Upper lobe of left lung (tissue), 6 donors: Measurements from ENCODE around the gene GLUD1. TPM values are rescaled to one million over a fixed set of nuclear protein-coding genes. Genes with fewer than 3 reads are reported as not detected.
"Not testable (repeated sequence)": the region's sequence is repeated elsewhere in the genome, so short reads cannot be mapped to it uniquely, and the experiment has no call there.

Experiments used
- ATAC-seq, 2 donors: fragments of 200-7000 bp; cut with Tn5 transposase; one replicate each; pipeline ENCODE4 v1.9.1; 2022; ENCODE audit warnings: mild to moderate bottlenecking in 2 of 2, moderate library complexity in 2 of 2; ENCODE audit not compliant: low FRiP score in 2 of 2
- DNase-seq, 2 donors: peaks; one replicate each; pipeline ENCODE4 v3.0.0-alpha.2; 2019 to 2020
- H3K27ac ChIP-seq, 4 donors: fragments of 200-600 bp; sonication (generic); one replicate each; pipeline ENCODE4 v1.5.1; 2016 to 2019
- H3K27me3 ChIP-seq, 4 donors: fragments of 200-600 bp; sonication (generic); one replicate each; pipeline ENCODE4 v1.5.1; 2017 to 2019
- H3K36me3 ChIP-seq, 4 donors: fragments of 200-600 bp; sonication (generic); one replicate each; pipeline ENCODE4 v1.5.1; 2016 to 2019
- H3K4me1 ChIP-seq, 4 donors: fragments of 200-600 bp; sonication (generic); one replicate each; pipeline ENCODE4 v1.5.1; 2018 to 2019
- H3K4me3 ChIP-seq, 4 donors: fragments of 200-600 bp; sonication (generic); one replicate each; pipeline ENCODE4 v1.5.1; 2017 to 2019; ENCODE audit warnings: mild to moderate bottlenecking in 2 of 4, moderate library complexity in 1 of 4
- H3K9me3 ChIP-seq, 4 donors: fragments of 200-600 bp; sonication (generic); one replicate each; pipeline ENCODE4 v1.5.1; 2018 to 2019
- CTCF ChIP-seq, 6 experiments: fragments of 450-650 bp in 4 of 6; fragments of 200-600 bp in 2 of 6; sonication (generic) in 2 of 6; IDR thresholded peaks; one replicate each; pipeline ENCODE4 v1.5.1; 2016 to 2019; ENCODE audit warnings: antibody characterized with exemption in 6 of 6
- EP300 ChIP-seq, 4 donors: sonication (generic); formaldehyde crosslinking; IDR thresholded peaks; one replicate each; pipeline ENCODE4 v1.5.1; 2017; ENCODE audit warnings: antibody characterized with exemption in 4 of 4, control low read depth in 2 of 4
- POLR2A ChIP-seq, 4 donors: fragments of 450-650 bp; IDR thresholded peaks; one replicate each; pipeline ENCODE4 v1.5.1; 2016 to 2017; ENCODE audit warnings: antibody characterized with exemption in 4 of 4, mild to moderate bottlenecking in 2 of 4
- POLR2AphosphoS5 ChIP-seq, 2 donors: sonication (generic); formaldehyde crosslinking; IDR thresholded peaks; one replicate each; pipeline ENCODE4 v1.5.1; 2017; ENCODE audit warnings: antibody characterized with exemption in 2 of 2
- WGBS, 2 donors: methylation state at CpG; one replicate each; pipeline ENCODE4 v1.1.5; 2017 to 2018; 5-methylcytosine and 5-hydroxymethylcytosine counted together
- total RNA-seq, 6 donors: library from RNA; depleted of rRNA in 4 of 6; stranded (reverse); fragments of >200 nt in 4 of 6; gene quantifications; one replicate each; pipeline versions ENCODE4 v1.1.0 to v1.2.1, GENCODE V29; 2016 to 2021
- donor health status: DM: no; HTN: no; CAD: no; lungs with moderate emphysema.
- donor health status: DM: no; HTN: yes; CAD: no; lungs with severe emphysema.

Gene GLUD1
- total RNA-seq, 6 donors from 2014 or later: 66.0 to 144 (median 116) TPM

- not testable (repeated sequence) for H3K4me3 ChIP-seq, ATAC-seq, DNase-seq, H3K27me3 ChIP-seq, H3K4me1 ChIP-seq, H3K36me3 ChIP-seq, H3K27ac ChIP-seq, H3K9me3 ChIP-seq
- WGBS, 2 donors: 78 to 92% methylated on average over 1 of the region's 1 CpG
Observed at GRCh38 chr10:87118122-87118521, 23.5 kb upstream of the GLUD1 start.

GRCh38 chr10:87105446-87106124 is 10.9 kb upstream of the GLUD1 start:
- H3K4me3 ChIP-seq: no peak overlapping the region
- no peak for ATAC-seq
- DNase-seq: no peak
- TF ChIP-seq POLR2A (IDR thresholded peaks at IDR 0.05): no peak
- no peak for TF ChIP-seq CTCF (IDR thresholded peaks at IDR 0.05)
- TF ChIP-seq POLR2AphosphoS5 (IDR thresholded peaks at IDR 0.05): no peak
- TF ChIP-seq EP300 (IDR thresholded peaks at IDR 0.05): no peak
- no peak overlapping the region for H3K27ac ChIP-seq
- H3K4me1 ChIP-seq: no peaks in the 10 kb centered on the region
- peaks cover 0 to 51% (median 19%) of the 10 kb centered on the region in 4 donors for H3K36me3 ChIP-seq
- H3K27me3 ChIP-seq: no peaks in the 10 kb centered on the region
- no peaks in the 10 kb centered on the region for H3K9me3 ChIP-seq
- WGBS, 2 donors: 89 to 91% methylated on average over 7 of the region's 7 CpGs

GRCh38 chr10:87104727-87105126 is 10.1 kb upstream of the GLUD1 start:
- ATAC-seq, H3K4me1 ChIP-seq, H3K27ac ChIP-seq, H3K9me3 ChIP-seq, DNase-seq, H3K4me3 ChIP-seq, H3K27me3 ChIP-seq: not testable (repeated sequence)
- 90 to 96% methylated on average over 8 of the region's 8 CpGs for WGBS, 2 donors
- peaks cover 0 to 46% (median 19%) of the 10 kb centered on the region in 4 donors for H3K36me3 ChIP-seq

GRCh38 chr10:87101996-87102395 is 7.4 kb upstream of the GLUD1 start:
- H3K4me3 ChIP-seq: no peak overlapping the region
- DNase-seq (no peak), ATAC-seq (no peak)
- H3K4me1 ChIP-seq: peaks cover 0 to 7% (median 0%) of the 10 kb centered on the region in 4 donors
- no peaks in the 10 kb centered on the region for H3K9me3 ChIP-seq
- TF ChIP-seq POLR2A (IDR thresholded peaks at IDR 0.05) (no peak), EP300 (IDR thresholded peaks at IDR 0.05) (no peak), POLR2AphosphoS5 (IDR thresholded peaks at IDR 0.05) (no peak), CTCF (IDR thresholded peaks at IDR 0.05) (no peak)
- 94 to 96% methylated on average over 2 of the region's 2 CpGs for WGBS, 2 donors
- H3K27me3 ChIP-seq: no peaks in the 10 kb centered on the region
- H3K36me3 ChIP-seq: peaks cover 0 to 33% (median 13%) of the 10 kb centered on the region in 4 donors
- no peak overlapping the region for H3K27ac ChIP-seq

GRCh38 chr10:87095236-87095945 is 748 bp upstream of the GLUD1 start:
- Histone ChIP-seq H3K27ac (peak overlapping the region; percentile 91 to 99 (median 97)), H3K9me3 (no peaks in the 10 kb centered on the region), H3K27me3 (no peaks in the 10 kb centered on the region), H3K4me1 (peaks cover 29 to 54% (median 36%) of the 10 kb centered on the region in 4 donors), H3K4me3 (peak overlapping the region; percentile 53 to 89 (median 76)), H3K36me3 (peaks cover 0 to 6% (median 0%) of the 10 kb centered on the region in 4 donors)
- TF ChIP-seq POLR2A (IDR thresholded peaks at IDR 0.05): peak in 2 of 4 donors; percentile 70 to 71
- TF ChIP-seq EP300 (IDR thresholded peaks at IDR 0.05): peak in 2 of 4 donors; percentile 47 to 56
- peak in 3 of 6 experiments; percentile 15 to 34 (median 26) for TF ChIP-seq CTCF (IDR thresholded peaks at IDR 0.05)
- TF ChIP-seq POLR2AphosphoS5 (IDR thresholded peaks at IDR 0.05): peak; percentile 69 to 74
- DNase-seq (peak; percentile 87 to 97), ATAC-seq (peak; percentile 93)
- 0 to 1% methylated on average over 6 to 34 of the region's 60 CpGs for WGBS, 2 donors
